Measurements from ENCODE around the gene MYO5B.

DNA sequence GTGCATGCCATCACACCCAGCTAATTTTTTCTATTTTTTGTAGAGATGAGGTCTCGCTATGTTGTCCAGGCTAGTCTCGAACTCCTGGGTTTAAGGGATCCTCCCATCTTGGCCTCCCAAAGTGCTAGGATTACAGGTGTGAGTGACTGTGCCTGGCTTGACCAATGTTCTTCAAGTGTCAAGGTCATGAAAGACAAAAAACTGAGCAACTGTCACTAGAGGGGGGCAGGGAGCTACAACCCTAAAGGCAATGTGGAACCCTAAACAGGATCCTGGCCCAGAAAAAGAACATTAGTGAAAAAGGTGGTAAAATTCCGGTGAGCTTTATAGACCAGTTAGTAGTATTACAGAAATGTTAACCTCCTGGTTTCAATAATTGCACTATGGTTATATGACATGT, 7.3 kb downstream of the MYO5B start:
- TF ChIP-seq POLR2A (IDR thresholded peaks at IDR 0.05; ENCODE audit: extremely low read depth, insufficient read length) (no peak), MAX (IDR thresholded peaks at IDR 0.05; ENCODE audit: low read depth, low read length) (no peak), MYC (IDR thresholded peaks at IDR 0.05; ENCODE audit: low read depth, low read length) (no peak)
- TF ChIP-seq, protein P1, sequence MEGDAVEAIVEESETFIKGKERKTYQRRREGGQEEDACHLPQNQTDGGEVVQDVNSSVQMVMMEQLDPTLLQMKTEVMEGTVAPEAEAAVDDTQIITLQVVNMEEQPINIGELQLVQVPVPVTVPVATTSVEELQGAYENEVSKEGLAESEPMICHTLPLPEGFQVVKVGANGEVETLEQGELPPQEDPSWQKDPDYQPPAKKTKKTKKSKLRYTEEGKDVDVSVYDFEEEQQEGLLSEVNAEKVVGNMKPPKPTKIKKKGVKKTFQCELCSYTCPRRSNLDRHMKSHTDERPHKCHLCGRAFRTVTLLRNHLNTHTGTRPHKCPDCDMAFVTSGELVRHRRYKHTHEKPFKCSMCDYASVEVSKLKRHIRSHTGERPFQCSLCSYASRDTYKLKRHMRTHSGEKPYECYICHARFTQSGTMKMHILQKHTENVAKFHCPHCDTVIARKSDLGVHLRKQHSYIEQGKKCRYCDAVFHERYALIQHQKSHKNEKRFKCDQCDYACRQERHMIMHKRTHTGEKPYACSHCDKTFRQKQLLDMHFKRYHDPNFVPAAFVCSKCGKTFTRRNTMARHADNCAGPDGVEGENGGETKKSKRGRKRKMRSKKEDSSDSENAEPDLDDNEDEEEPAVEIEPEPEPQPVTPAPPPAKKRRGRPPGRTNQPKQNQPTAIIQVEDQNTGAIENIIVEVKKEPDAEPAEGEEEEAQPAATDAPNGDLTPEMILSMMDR (IDR thresholded peaks at IDR 0.05; ENCODE audit: low read depth, low read length) = no peak

Data from NB4 (cell line).